T-helper 2 cell treated with Interferon-gamma antibody and Interleukin-4, amounts not matched to agents 100 ng/mL and 5 ng/mL, for 36 hours (primary cell): ENCODE results near the gene SLC7A6. TPM values are rescaled to one million over a fixed set of nuclear protein-coding genes. Genes with fewer than 3 reads are reported as not detected.

Experiments
- intact Hi-C: fragments of 100-400 bp; cut with micrococcal nuclease; formaldehyde crosslinking; loops from one replicate; pipeline ENCODE4 v1.15.1; 2023
- total RNA-seq: library from RNA; stranded (reverse); gene quantifications from 2 replicates; pipeline ENCODE4 v1.2.3, GENCODE V29; 2022

Gene SLC7A6
- total RNA-seq, 1 donor from 2014 or later = 74.8 TPM

DNA sequence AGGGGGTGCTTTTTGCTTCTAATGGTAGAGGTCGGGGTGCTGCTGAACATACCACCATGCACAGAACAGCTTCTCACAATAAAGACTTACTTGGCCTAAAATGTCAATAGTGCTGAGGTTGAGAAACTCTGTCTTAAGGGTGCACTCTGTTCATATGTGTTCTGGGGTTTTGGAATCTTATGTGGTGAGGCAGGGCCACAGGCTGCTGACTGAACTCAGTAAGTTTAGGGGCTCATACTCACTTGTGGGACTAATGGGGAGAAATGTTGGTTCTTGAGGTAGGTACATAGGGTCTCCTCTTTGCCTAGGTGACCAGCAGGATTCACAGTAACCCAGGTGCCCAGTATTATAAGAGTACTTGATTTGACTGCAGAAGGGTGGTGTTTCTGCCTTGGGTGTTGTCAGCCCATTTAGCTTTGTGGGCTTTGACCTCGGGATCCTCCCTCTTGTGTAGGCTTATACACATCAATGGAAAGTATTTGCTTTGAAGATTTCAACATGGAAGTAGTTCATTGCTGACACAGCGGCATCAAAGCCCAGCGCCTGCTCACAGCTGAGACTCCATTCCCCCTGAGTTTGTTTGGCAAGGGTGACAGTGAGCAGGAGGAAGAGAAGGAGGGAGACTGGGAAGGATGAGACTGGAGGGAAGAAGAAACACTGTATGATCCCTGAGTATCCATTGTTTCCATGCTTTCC, 17.2 kb downstream of the SLC7A6 start:
- intact Hi-C loops = no loop called here

DNA sequence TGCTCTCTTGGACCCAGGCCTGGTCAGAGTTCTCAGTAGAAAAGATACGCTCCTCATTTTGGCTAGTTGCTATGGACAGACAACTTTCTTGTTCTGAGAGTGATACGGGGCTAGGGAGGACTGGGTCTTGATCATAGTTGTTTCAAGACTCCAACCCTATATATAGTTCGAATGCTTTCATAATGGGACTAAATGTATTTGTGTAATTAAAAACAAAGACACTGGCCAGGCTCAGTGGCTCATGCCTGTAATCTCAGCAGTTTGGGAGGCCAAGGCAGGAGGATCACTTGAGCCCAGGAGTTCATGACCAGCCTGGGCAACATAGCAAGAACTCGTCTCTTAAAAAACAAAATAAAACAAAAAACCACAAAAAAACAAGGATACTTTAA, 17.7 kb downstream of the SLC7A6 start:
- intact Hi-C loops = no loop called here

DNA sequence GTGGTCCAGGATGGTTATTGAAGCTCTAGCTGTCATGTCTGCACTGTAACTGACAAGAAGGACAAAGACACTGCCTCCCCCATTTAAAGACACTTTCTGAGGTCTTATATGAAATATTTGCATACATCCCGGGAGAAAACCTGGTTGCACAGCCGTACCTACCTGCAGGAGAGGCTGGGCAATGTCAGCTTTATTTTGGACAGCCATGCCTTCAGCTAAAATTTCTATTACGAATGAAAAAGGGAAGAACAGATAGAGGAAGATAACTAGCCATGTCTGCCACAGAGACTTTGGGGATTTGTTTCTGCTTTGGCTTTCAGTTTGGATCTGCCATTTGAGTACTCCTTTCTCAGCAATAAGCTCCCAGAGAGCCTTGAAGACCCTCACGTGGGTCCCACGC, 19.0 kb downstream of the SLC7A6 start:
- intact Hi-C loops = no loop called here

DNA sequence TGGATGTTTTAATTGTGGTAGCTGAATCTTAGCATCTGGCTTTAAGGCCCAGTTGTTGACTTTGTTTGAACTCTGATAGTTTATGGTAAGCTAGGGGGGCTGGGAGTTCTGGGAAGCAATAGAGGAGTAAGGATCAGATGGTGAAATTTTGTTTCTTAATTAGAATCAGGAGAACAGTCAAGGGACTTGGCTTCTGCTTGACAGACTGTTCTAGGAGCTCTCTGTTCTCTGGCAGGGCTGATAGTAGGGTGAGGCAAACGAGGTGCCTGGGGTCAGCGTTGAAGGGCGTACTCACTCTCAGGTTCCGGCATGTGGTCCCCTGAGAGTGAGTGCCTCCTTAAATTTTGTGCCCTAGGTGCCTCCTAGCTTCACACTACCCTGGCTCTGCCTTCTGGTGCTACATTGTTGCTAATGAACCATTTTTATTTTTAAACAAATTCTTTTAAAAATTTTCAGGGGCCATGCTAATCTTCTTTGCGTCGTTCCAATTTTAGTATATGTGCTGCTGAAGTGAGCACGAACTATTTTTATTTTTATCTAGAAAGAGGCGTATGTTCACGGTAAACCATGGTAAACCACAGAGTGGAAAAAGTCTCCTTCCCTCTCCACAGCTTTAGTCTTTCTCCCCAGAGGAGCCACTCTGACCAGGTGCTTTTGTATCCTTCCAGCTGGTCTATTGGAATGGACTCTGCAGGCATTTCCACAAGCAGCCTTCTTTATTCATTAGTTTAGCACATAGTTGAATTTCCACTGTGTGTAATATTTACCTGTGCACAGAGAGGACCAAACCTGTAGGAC, 19.7 kb downstream of the SLC7A6 start:
- intact Hi-C loops = loop anchor here (2.0 kb wide), 1 partner anchor 27 kb away; the partner anchor contains the start of genes PRMT7 and SLC7A6OS

DNA sequence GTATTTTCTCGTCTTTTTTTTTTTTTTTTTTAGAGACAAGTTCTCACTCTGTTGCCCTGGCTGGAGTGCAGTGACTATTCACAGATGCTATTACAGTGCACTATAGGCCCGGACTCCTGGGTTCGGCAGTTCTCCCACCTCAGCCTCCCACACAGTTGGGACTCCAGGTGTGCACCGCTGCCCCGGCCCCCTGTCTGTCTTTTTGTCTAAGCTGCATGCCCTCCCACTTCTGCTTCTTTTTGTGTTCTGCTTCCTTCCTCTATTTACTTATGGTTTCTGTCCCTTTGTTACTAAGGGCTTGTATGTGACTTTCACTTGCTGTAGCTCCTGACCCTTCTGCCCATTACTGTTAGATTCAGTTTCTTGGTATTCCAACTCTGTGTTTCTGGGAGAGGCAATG, 20.5 kb downstream of the SLC7A6 start:
- intact Hi-C loops = loop anchor here (2.0 kb wide), 1 partner anchor 26 kb away; the partner anchor contains the start of genes PRMT7 and SLC7A6OS

DNA sequence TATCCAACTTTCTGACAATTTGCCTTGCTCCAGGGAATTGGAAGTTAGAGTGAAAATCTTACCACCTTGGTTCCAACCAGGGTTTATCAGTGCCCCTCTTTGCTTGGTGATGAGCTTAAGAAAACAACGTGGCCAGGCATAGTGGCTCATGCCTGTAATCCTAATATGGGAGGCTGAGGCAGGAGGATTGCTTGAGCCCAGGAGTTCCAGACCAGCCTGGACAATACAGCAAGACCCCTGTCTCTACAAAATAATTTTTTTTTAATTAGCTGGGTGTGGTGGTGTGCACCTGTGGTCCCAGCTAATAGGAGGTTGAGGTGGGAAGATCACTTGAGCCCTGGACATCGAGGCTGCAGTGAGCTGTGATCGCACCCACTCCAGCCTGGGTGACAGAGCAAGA, 21.4 kb downstream of the SLC7A6 start:
- intact Hi-C loops = loop anchor here (2.0 kb wide), 1 partner anchor 25 kb away; the partner anchor contains the start of genes PRMT7 and SLC7A6OS

DNA sequence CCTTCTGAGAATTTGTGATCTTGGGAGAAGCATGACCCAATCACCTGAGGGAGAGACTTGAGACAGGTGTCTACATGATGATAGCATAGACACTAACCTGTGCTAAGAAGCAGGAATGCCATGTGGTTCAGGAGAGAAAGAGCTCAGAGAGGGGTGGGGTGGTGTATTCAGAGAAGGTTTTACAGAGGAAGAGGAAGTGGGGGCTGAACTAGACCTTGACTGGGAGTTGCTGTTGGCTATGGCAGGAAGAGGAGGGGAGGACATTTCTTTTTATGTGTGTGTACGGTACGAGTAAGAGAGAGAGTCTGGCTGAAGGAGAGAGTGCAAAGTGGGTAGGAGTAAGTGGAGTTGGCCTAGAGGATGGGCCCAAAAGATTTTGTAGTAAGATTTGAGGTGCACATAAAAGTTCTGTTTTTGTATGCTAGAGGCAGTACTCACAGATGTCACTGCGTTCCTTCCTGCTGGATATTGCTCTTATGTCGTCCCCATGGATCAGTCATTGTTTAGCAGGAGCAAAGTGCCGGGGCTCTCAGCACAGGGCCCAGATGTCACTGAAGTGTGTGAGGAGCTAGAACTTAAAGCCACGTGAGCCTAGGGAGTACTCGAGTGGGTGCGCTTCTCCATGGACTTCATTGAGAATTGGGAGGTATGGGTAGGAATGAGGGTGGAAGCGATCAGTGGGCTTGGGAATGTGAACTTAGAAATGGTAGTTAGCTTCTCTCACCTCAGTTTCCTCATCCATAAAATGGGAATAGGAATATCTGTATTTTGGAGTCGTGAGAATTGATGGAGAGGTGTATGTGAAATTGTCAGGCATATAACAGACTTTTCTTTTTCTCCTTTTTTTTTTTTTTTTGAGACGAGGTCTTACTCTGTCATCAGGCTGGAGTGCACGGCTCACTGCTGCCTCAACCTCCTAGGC, 22.1 kb downstream of the SLC7A6 start:
- intact Hi-C loops = no loop called here

DNA sequence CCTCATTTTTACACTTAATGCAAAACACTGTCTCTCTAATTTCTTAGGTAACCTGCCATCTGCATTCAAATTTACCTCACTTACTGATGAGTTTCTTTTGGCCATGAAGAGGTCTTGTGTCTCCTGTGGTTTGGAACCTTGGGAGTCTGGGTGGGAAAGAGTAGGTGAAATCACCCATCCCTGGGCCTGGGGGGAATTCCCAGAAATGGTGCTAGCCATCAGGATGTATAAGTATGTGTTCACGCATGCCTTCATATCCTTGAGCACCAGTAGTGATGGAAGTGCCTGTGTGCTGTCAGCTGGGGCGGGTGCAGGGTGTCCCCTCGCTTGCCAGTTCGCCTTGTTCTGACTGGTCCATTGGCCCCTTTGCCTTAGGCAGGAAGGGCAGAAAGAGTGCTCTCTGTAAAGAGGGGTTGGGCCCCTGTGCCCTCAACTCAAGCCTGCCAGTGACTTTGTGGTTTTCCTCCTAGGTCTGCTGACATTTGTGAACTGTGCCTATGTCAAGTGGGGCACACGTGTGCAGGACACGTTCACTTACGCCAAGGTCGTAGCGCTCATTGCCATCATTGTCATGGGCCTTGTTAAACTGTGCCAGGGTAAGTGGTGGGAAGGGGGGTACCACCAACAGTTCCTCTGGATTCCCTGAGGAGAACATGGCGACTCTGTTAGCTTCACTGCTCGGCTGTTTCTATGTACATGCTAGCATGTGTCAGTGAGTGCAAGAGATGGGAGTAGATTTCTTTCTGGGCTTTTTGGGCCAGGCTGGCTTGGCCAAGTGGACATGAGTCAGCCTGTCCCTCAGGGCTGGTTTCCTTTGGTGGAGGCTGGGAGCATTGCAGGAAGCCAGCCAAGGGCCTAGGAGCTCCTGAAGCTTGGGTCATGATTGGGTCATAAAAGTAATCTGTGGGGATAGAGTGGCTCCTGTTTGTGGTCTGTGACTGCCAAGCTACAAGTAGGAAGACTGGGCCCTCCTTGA, 23.2 kb downstream of the SLC7A6 start:
- intact Hi-C loops = no loop called here

DNA sequence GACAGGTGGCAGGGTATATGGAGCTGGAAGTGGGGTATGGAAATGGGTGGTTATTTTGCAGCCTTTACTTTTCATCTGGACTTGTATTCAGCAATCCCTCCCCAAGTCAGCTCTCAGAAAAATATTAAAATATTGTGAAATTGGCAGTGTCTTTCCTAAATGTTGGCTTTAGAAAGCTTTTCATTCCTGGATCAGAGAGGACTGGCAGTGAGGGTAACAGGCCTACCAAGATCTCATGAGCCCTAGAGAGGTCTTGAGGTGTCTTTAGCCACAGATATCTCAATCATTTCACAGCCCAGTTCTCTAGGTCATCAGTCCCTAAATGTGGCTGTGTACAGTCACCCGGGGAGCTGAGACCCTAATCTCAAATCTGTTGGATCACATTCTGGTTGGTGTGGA, 23.9 kb downstream of the SLC7A6 start:
- intact Hi-C loops = no loop called here

DNA sequence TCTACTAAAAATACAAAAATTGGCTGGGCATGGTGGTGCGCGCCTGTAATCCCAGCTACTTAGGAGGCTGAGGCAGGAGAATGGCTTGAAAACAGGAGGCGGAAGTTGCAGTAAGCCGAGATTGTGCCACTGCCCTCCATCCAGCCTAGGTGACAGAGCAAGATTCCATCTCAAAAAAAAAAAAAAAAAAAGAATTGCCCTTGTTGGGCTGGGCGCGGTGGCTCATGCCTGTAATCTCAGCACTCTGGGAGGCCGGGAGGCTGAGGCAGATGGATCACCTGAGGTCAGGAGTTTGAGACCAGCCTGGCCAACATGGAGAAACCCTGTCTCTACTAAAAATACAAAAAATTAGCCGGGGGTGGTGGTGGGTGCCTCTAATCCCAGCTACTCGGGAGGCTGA, 24.5 kb downstream of the SLC7A6 start:
- intact Hi-C loops = loop anchor here (1.0 kb wide), 2 partner anchors 22 to 24 kb away; partner anchors contain the start of genes SLC7A6 and SLC7A6OS

DNA sequence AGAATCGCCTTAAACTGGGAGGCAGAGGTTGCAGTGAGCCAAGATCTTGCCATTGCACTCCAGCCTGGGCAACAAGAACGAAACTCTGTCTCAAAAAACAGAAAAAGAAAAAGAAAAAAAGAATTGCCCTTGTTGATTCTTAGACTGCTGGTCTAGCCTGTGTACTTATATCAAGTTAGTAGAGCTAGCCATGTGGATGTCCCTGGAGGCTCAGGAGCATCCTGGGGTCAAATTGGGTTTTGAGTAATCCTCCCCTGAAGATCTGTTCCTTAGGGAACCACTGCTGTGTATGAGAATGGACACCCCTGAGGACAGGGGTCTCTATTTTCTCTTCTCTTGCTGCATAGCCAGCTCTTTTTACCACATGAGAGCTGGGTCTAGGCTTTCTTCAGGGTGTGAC, 24.9 kb downstream of the SLC7A6 start:
- intact Hi-C loops = loop anchor here (1.0 kb wide), 2 partner anchors 21 to 25 kb away; partner anchors contain the start of genes SLC7A6 and SLC7A6OS

DNA sequence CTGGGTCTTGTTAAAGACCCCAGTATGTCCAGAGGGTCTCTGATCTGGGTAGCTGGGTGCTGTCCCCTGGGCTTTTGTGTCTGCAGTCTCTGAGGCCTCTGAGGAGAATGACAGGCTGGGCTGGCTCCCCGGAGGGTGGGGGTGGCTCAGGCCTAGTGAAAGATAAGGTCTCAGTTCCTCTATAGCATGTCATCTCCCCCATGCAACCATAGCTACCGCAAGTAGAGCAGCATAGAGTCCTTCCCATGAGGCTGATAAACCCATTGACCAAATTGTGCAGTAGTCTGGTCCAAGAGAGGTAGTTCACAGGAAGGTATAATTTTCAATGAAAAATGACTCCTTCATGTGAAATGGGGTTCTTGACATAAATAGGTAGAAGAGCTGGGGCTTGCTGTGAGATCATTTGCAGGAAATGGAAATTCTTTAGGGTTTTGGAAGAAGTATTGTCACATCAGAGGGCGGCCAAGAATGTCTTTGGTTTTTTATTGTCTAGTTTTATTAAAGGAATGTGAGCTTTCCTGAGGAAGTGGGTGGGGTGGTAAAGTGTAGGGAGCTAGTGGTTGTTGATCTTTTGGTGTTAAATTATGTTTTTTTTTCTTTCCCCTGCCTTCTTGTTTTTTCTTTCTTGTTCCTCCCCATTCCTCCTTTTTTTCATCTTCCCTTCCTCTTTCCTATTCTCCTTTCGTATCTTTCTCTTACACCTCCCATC, 25.4 kb downstream of the SLC7A6 start:
- intact Hi-C loops = loop anchor here (1.0 kb wide), 2 partner anchors 21 to 25 kb away; partner anchors contain the start of genes SLC7A6 and SLC7A6OS

DNA sequence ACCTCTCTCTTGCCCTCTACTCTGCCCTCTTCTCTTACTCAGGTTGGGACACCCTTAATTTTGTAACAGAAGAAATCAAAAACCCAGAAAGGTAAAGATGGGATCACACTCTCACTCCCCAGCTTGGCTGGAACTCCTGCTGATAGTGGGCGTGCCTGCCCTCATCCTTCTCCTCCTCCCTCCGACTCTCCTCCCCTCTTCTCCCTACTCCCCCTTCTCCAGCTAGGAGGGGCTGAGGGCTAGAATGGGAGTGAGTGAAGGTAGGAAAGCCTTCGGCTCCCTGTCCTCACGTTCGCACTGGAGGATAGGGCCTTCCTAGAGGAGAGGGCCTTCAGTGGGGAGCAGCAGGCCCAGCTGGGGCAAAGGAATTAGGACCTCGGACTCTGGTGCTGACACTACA, 26.1 kb downstream of the SLC7A6 start:
- intact Hi-C loops = no loop called here

DNA sequence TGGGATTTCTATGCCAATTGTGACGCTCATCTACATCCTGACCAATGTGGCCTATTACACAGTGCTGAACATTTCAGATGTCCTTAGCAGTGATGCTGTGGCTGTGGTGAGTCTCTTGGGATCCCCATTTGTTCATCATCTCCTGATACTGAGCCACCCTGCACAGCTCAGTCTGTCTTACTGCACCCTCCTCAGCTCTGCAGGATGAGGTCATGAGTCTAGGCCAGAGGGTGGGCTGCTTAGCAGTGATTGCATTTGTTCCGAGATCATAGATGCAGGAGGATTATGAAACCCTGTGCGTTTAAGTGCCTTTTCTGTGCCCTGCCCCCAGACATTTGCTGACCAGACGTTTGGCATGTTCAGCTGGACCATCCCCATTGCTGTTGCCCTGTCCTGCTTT, 26.9 kb downstream of the SLC7A6 start:
- intact Hi-C loops = no loop called here

DNA sequence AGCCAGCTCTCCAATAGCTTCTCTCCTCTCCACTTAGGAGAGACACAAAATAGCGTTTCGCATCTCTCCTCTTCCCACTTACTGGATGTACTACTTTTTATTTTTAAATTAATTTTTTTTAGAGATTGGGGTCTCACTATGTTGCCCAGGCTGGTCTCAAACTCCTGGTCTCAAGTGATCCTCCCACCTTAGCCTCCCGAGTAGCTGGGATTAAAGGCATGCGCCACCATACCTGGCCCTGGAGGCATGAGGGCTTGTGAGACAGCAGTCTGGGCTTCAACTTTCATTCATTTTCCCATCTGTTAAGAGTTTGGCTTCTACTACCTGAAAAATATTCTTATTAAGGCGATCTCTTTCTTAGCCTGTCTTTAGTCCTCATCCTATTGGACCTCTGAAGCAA, 28.1 kb downstream of the SLC7A6 start:
- intact Hi-C loops = no loop called here

DNA sequence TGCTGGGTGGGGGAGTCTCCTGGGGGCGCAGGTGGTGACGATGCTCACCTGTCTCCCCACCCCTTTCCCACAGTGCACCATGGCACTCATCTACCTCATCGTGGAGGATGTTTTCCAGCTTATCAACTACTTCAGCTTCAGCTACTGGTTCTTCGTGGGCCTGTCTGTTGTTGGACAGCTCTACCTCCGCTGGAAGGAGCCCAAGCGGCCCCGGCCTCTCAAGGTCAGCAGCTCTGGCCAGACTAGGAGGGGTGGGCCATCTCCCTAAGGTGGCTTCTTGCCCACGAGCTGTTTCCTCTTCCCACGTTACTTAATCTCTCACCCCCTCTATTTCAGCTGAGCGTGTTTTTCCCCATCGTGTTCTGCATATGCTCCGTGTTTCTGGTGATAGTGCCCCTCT, 32.0 kb downstream of the SLC7A6 start:
- intact Hi-C loops = no loop called here

DNA sequence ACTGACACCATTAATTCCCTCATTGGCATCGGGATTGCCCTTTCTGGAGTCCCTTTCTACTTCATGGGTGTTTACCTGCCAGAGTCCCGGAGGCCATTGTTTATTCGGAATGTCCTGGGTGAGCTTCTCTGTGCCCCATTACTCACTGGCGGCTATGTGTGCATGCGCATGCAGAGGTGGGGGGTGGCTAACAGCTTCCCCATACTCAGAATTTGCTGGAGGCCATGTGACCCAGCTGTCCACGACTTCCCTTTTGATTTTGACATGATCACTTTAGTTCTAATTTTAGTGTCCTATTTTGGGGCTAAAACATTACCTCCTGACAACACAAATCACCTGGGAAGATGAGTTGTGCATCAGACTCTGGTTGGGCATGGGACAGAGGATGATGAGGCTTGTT, 32.4 kb downstream of the SLC7A6 start:
- intact Hi-C loops = no loop called here

DNA sequence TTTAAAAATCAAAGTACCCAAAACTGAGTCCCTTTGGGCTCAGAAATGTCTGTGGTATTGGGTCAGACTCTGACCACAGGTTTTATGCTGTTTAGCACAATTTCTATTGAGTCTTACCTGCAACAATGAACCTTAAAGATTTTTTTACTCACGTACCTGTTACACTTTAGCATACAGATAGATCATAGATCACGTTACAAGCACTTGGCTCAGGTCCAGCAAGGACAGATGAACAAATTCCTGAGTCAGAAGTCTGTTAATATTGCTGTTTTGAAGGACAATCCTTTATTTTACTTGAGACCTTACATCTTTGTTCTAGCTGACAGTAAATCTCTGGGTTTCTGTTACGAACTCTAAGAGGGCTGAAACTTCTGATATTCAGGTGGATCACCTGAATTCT, 33.6 kb downstream of the SLC7A6 start:
- intact Hi-C loops = no loop called here

DNA sequence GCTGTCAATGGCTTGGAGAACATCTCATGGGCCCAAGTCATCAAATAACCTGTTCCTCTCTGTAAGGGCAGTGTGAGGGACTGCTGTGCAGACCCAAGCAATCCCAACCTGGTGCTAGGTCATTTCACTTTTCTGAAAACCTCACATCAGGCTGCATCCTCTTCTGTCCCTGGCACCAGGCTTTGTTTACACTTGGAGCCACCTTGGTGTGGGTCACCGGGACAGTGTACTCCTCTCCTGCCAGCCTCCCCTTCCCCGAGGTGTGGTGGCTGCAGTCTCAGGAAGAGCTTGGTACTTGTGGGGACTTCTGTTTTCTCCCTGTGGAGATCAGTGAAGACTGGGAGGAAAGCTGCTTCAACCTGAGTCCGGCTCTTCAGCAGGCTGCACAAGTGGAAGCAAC, 34.0 kb downstream of the SLC7A6 start:
- intact Hi-C loops = no loop called here
